ENCODE data around the gene CYTH4.
A peak's percentile ranks its signal among the peaks of the same experiment; 100 is the strongest.

CYTH4 gene

DNA sequence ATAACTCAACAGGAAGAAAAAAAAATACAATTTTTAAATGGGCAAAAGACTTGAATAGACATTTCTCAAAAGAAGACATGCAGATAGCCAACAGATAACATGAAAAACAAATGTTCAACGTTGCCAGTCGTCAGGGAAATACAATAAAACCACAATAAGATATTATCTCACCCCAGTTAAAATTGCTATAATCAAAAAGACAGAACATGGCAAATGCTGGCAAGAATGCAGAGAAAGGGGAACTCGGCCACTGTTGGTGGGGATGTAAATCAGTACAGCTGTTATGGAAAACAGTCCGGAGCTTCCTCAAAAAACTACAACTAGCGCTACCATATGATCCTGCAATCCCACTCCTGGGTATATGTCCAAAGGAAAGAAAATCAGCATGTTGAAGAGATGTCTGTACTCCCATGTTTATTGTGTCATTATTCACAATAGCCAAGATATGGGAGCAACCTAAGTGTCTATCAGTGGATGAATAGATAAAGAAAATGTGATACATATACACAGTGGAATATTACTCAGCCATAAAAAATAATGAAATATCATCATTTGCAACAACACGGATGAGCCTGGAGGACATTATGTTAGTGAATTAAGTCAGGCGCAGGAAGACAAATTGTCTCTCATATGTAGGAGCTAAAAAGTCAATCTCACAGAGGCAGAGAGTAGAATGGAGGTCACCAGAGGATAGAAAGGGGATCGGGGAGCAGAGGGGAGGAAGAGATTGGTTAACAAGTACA is 12.2 kb upstream of the CYTH4 start:
- DNase-seq (ENCODE audit: extremely low read depth in 1 of 2, low read depth in 1 of 2) = no peak

- DNase-seq (ENCODE audit: extremely low read depth in 1 of 2, low read depth in 1 of 2) = no peak
Measured at GRCh38 chr22:37270928-37271650, 11.2 kb upstream of the CYTH4 start.

- DNase-seq (ENCODE audit: extremely low read depth in 1 of 2, low read depth in 1 of 2) = no peak
Measured at GRCh38 chr22:37273126-37273845, 9.0 kb upstream of the CYTH4 start.

GRCh38 chr22:37273846-37274225 is 8.5 kb upstream of the CYTH4 start:
- DNase-seq (ENCODE audit: extremely low read depth in 1 of 2, low read depth in 1 of 2) = no peak

DNA sequence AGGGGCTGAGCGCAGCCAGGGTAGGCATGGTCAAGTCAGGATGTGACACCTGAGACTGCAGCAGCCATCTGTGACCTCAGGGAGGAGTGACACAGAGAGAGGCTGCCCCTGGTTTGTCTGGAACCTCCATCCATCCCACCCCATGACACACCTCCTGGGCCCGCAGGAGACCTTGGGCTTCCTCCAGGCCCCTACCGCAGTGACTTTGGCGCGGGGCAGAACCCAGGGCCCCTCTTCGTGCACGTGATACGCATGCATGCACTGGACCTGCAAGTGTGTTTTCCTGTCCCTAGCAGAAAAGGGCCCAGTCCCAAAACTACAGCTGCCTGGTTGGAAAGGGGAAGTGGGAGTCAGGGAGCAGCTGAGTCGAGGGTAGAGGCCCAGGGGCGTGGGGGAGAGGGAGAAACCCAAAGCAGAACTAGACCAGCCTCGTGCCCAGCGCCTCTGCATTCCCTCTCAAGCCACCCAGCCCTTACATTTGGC is 7.9 kb upstream of the CYTH4 start:
- DNase-seq (ENCODE audit: extremely low read depth in 1 of 2, low read depth in 1 of 2) = no peak

DNA sequence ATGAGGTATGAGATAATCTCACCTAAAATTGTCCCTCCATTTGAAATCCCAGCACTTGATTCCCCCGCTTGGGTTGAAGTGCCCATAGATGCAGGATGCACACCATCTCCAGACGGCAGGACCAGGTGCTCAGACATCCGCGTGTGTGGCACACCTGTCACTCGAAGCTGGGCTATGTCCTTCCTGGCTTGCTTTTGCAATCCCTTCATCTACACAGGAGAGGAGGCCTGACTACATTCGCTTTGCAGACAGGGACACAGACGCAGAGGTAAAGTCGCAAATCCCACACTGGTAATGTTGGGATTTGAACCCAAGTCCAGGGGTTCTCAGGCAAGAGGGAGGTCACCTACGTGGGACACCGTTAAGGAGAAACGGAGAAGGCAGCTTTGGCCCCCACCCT is 7.2 kb upstream of the CYTH4 start:
- no peak for DNase-seq (ENCODE audit: extremely low read depth in 1 of 2, low read depth in 1 of 2)

GRCh38 chr22:37275622-37276021 is 6.7 kb upstream of the CYTH4 start:
- peak; percentile 53 to 64 for DNase-seq (ENCODE audit: extremely low read depth in 1 of 2, low read depth in 1 of 2)

- no peak for DNase-seq (ENCODE audit: extremely low read depth in 1 of 2, low read depth in 1 of 2)
Measured at GRCh38 chr22:37276776-37277175, 5.5 kb upstream of the CYTH4 start.

- DNase-seq (ENCODE audit: extremely low read depth in 1 of 2, low read depth in 1 of 2) = no peak
Measured at GRCh38 chr22:37277384-37277783, 4.9 kb upstream of the CYTH4 start.

- DNase-seq (ENCODE audit: extremely low read depth in 1 of 2, low read depth in 1 of 2) = no peak
Measured at GRCh38 chr22:37278261-37278660, 4.0 kb upstream of the CYTH4 start.

GRCh38 chr22:37279331-37280181 is 2.8 kb upstream of the CYTH4 start:
- no peak for DNase-seq (ENCODE audit: extremely low read depth in 1 of 2, low read depth in 1 of 2)

GRCh38 chr22:37280718-37281117 is 1.6 kb upstream of the CYTH4 start:
- no peak for DNase-seq (ENCODE audit: extremely low read depth in 1 of 2, low read depth in 1 of 2)

- no peak for DNase-seq (ENCODE audit: extremely low read depth in 1 of 2, low read depth in 1 of 2)
Measured at GRCh38 chr22:37281195-37281594, 1.1 kb upstream of the CYTH4 start.

- DNase-seq (ENCODE audit: extremely low read depth in 1 of 2, low read depth in 1 of 2) = no peak
Measured at GRCh38 chr22:37281646-37282384, 493 bp upstream of the CYTH4 start.

GRCh38 chr22:37283393-37283937 is 1.2 kb downstream of the CYTH4 start:
- peak in 1 of 2 donors; percentile 44 for DNase-seq (ENCODE audit: extremely low read depth in 1 of 2, low read depth in 1 of 2)

GRCh38 chr22:37284126-37284804 is 2.0 kb downstream of the CYTH4 start:
- DNase-seq (ENCODE audit: extremely low read depth in 1 of 2, low read depth in 1 of 2) = no peak

DNA sequence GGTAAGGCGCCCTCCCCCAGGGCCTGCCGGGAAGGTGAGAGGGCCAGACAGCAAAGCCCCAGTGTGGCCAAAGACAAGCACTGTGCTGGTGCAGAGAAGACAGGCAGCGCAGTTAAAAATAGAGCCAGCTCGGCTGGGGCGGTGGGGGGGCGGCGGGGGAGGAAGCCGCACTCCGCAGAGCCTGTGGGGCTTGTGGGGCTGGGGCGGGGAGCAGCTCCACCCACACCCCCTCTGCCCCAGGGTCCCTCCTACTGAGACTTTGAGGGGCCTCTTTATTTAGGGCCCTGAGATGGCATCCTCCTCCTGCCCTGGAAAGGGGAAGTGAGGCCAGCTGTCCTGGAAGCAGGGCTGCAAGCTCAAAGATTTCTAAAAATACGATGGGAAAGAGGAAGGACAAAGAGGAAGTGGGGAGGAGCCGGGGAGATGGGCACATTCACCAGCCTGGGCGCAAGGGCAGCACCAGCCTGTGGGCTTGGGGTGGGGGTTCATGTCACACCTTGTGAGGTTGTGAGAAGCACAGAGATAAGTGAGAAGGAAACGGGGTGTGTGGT is 2.6 kb downstream of the CYTH4 start:
- DNase-seq (ENCODE audit: extremely low read depth in 1 of 2, low read depth in 1 of 2) = peak in 1 of 2 donors; percentile 37

DNA sequence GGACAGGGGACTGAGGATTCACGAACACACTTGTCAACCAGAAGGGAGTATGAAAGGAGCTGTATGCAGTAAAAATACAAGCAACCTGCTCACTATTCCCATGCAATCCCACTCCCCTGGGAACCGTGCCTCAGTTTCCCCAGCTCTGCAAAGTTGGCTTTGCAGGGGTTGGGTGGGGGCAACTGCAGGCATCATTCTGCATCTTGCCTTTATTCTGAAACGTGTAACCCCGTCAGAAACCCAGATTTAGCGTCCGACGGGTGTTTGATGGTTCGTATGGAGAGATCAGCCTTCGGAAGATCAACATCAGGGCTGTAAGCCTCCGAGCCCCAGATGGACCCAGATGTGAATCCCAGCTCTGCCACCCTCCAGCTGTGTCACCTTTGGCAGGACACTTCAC is 3.6 kb downstream of the CYTH4 start:
- DNase-seq (ENCODE audit: extremely low read depth in 1 of 2, low read depth in 1 of 2) = no peak

GRCh38 chr22:37287550-37287951 is 5.2 kb downstream of the CYTH4 start:
- DNase-seq (ENCODE audit: extremely low read depth in 1 of 2, low read depth in 1 of 2) = no peak
